Stimulated activated CD8-positive, alpha-beta memory T cell treated with anti-CD3 and anti-CD28 coated beads, Interleukin-4, amount 100 ng/mL, for 48 hours (primary cell): Measurements from ENCODE around the gene ABAT.
"Not testable (repeated sequence)": the region's sequence is repeated elsewhere in the genome, so short reads cannot be mapped to it uniquely, and the experiment has no call there.

Experiments used
- DNase-seq: peaks from one replicate; pipeline ENCODE4 v3.0.0-alpha.2; 2020

Gene ABAT

GRCh38 chr16:8649829-8650554, 24.4 kb upstream of the ABAT start:
- DNase-seq = no peak

- DNase-seq = not testable (repeated sequence)
These were observed 22.5 kb upstream of the ABAT start for GRCh38 chr16:8651958-8652357.

- DNase-seq = peak; percentile 67
These were observed 19.2 kb upstream of the ABAT start for GRCh38 chr16:8655184-8655717.

- DNase-seq = no peak
These were observed 18.0 kb upstream of the ABAT start for GRCh38 chr16:8656376-8656775.

- DNase-seq = peak; percentile 72
These were observed 13.5 kb upstream of the ABAT start for GRCh38 chr16:8660841-8661301.

- DNase-seq = no peak
These were observed 12.7 kb upstream of the ABAT start for GRCh38 chr16:8661703-8662102.

- no peak for DNase-seq
These were observed 11.0 kb upstream of the ABAT start for GRCh38 chr16:8663192-8664089.

- no peak for DNase-seq
These were observed 8.9 kb upstream of the ABAT start for GRCh38 chr16:8665529-8665928.

- no peak for DNase-seq
These were observed 6.9 kb upstream of the ABAT start for GRCh38 chr16:8667492-8667891.

GRCh38 chr16:8668113-8668512, 6.3 kb upstream of the ABAT start:
- DNase-seq = no peak

- DNase-seq = no peak
These were observed 4.9 kb upstream of the ABAT start for GRCh38 chr16:8669481-8669880.

- DNase-seq = no peak
These were observed 4.3 kb upstream of the ABAT start for GRCh38 chr16:8670014-8670560.

GRCh38 chr16:8673611-8674412, 605 bp upstream of the ABAT start:
- DNase-seq = no peak

GRCh38 chr16:8675183-8676159, 1.1 kb downstream of the ABAT start:
- peak; percentile 63 for DNase-seq

GRCh38 chr16:8676160-8676547, 1.7 kb downstream of the ABAT start:
- DNase-seq = no peak

- DNase-seq = no peak
These were observed 2.4 kb downstream of the ABAT start for GRCh38 chr16:8676737-8677375.

GRCh38 chr16:8677481-8677880, 3.1 kb downstream of the ABAT start:
- DNase-seq = no peak

- no peak for DNase-seq
These were observed 3.9 kb downstream of the ABAT start for GRCh38 chr16:8678068-8678927.

- DNase-seq = no peak
These were observed 4.7 kb downstream of the ABAT start for GRCh38 chr16:8679151-8679550.
